ENCODE measurements around the gene DOCK1.

The DOCK1 gene

DNA sequence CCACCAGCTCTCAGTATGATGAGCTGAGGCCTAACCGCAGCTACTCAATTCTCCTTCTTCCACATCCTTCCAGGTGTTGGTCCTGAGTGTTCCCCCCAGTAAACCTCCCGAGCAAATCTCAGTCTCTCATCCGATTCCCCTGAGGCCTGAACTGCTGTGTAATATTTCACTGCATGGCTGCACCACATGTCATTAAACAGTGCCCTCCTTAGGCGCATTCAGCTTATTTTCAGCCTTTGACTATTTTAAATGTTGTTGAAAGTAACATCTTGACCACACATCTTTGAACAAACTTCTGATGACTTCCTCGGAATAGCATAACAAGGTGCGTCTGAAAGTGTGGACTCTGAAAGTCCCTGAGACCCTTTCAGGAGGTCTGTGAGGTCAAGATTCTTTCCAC is 581.1 kb downstream of the DOCK1 start:
- no peak overlapping the region for H3K27ac ChIP-seq
- TF ChIP-seq, protein P1, sequence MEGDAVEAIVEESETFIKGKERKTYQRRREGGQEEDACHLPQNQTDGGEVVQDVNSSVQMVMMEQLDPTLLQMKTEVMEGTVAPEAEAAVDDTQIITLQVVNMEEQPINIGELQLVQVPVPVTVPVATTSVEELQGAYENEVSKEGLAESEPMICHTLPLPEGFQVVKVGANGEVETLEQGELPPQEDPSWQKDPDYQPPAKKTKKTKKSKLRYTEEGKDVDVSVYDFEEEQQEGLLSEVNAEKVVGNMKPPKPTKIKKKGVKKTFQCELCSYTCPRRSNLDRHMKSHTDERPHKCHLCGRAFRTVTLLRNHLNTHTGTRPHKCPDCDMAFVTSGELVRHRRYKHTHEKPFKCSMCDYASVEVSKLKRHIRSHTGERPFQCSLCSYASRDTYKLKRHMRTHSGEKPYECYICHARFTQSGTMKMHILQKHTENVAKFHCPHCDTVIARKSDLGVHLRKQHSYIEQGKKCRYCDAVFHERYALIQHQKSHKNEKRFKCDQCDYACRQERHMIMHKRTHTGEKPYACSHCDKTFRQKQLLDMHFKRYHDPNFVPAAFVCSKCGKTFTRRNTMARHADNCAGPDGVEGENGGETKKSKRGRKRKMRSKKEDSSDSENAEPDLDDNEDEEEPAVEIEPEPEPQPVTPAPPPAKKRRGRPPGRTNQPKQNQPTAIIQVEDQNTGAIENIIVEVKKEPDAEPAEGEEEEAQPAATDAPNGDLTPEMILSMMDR (IDR thresholded peaks at IDR 0.05): no peak
- TF ChIP-seq ZFX (IDR thresholded peaks at IDR 0.05; ENCODE audit: borderline replicate concordance): no peak

GRCh38 chr10:127492607-127493250 is 587.5 kb downstream of the DOCK1 start:
- TF ChIP-seq, protein P1 (IDR thresholded peaks at IDR 0.05): peak; percentile 53
- no peak for TF ChIP-seq ZFX (IDR thresholded peaks at IDR 0.05; ENCODE audit: borderline replicate concordance)
- H3K27ac ChIP-seq: no peak overlapping the region

GRCh38 chr10:127496035-127496434 is 590.8 kb downstream of the DOCK1 start:
- H3K27ac ChIP-seq: no peak overlapping the region
- no peak for TF ChIP-seq ZFX (IDR thresholded peaks at IDR 0.05; ENCODE audit: borderline replicate concordance)

DNA sequence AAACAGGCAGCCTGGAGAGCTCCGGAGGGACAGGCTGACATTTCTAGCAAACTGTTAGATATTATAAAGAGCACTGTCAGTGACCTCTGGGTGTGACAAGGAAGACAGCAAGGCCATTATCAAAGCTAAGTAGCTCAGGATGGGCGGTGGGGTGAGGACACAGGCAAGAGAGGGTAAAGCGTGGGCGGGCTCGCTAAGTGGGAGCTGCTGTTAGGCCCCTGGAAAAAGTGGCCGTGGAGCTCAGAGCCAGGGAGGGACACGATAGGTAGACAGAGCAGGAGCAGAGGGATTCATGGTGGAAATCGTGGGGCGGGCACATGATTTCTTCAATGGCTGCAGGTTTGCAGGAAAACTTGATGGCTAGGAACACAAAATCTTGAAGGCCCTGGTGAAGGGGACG is 592.5 kb downstream of the DOCK1 start:
- H3K27ac ChIP-seq: no peak overlapping the region
- TF ChIP-seq, protein P1 (IDR thresholded peaks at IDR 0.05): no peak
- TF ChIP-seq ZFX (IDR thresholded peaks at IDR 0.05; ENCODE audit: borderline replicate concordance): no peak

DNA sequence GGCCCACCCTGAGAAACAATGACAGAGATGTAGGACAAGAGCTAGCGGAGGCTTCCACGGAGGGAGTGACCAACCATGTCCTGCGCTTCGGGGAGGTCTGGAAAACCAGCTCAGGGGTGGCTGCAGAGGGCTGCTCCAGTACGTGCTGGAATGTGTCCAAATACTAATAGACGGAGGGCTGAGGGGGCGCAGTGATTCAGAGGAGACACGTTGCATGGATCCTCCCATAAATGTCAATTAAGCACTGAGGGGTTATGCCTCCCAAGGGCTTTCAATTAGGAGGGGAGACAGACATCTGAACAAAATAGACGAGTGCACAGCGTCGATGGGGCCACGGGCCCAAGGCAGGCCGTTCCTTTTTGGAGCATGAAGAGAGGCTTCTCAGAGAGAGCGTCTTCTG is 592.9 kb downstream of the DOCK1 start:
- TF ChIP-seq, protein P1 (IDR thresholded peaks at IDR 0.05): no peak
- TF ChIP-seq ZFX (IDR thresholded peaks at IDR 0.05; ENCODE audit: borderline replicate concordance): no peak

DNA sequence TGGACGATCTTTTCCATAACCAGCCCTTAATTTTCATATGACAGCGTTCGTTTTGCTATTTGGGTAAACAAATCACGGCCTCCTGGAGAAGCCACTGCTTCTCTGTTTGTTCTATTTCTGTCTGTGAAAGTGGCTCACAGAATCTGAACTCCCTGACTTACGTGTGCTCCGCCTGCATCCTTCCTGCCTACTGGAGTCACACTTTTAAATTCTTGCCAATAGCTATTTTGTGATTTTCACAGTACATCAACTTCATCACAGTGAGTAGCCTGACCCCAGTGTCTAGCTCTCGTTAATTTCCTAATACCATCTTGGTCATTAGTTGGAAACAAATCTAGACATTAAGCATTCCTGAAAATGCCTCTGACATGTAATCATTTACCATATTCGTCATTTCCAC is 594.9 kb downstream of the DOCK1 start:
- TF ChIP-seq, protein P1 (IDR thresholded peaks at IDR 0.05): no peak
- TF ChIP-seq ZFX (IDR thresholded peaks at IDR 0.05; ENCODE audit: borderline replicate concordance): no peak
- no peak overlapping the region for H3K27ac ChIP-seq

More for the DNA sequence above, 592.9 kb downstream of the DOCK1 start:
- no peak overlapping the region for H3K27ac ChIP-seq

Measured in 22Rv1 (cell line).